Measurements from ENCODE around the gene CMTM3. TPM values are rescaled to one million over a fixed set of nuclear protein-coding genes. Genes with fewer than 3 reads are reported as not detected.

CMTM3 gene
- total and polyA plus RNA-seq, 8 donors = 0.79 to 20.8 (median 4.0) TPM

DNA sequence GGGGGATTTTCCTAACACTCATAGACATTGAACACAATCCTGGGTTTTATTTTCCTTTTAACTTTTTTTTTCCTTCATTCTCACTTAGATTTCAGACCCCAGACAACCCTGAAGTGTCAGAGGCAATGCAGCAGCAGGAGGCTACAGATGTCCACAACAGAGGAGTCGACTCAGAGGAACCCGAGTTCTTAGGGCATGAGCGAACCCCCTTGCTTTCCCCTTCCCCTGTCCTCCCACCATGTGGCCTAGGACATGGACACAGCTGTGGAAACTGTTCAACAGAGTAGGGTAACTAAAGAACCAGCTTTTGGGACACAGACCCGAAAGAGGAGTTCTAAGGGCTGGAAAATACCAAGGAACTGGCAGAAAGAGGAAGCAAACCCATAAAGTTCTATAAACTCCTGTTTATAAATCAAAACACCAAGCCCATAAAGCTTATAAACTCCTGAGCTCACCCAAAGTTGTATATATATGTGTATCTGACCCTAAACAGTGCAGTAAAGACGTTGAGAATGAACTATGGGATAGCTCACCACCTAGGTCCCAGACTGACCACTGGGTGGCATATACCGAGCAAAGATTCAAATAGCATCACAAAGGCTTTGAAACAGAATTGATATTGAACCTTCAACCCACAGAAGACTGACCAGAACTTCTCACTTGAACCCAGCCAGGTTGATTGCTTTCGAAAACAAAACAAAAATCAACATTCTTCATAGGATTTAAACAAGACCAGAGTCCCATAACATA, 58.1 kb downstream of the CMTM3 start:
- peak in 3 of 4 donors; percentile 57 to 61 (median 58) for ATAC-seq
- Histone ChIP-seq H3K27ac (no peak overlapping the region), H3K27me3 (no peaks in the 10 kb centered on the region), H3K9me3 (no peaks in the 10 kb centered on the region), H3K36me3 (no peaks in the 10 kb centered on the region), H3K4me1 (peaks cover 0 to 18% (median 6%) of the 10 kb centered on the region in 3 donors), H3K4me3 (no peak overlapping the region)
- TF ChIP-seq, protein P1, sequence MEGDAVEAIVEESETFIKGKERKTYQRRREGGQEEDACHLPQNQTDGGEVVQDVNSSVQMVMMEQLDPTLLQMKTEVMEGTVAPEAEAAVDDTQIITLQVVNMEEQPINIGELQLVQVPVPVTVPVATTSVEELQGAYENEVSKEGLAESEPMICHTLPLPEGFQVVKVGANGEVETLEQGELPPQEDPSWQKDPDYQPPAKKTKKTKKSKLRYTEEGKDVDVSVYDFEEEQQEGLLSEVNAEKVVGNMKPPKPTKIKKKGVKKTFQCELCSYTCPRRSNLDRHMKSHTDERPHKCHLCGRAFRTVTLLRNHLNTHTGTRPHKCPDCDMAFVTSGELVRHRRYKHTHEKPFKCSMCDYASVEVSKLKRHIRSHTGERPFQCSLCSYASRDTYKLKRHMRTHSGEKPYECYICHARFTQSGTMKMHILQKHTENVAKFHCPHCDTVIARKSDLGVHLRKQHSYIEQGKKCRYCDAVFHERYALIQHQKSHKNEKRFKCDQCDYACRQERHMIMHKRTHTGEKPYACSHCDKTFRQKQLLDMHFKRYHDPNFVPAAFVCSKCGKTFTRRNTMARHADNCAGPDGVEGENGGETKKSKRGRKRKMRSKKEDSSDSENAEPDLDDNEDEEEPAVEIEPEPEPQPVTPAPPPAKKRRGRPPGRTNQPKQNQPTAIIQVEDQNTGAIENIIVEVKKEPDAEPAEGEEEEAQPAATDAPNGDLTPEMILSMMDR (IDR thresholded peaks at IDR 0.05) = peak in 1 of 4 donors; percentile 20
- intact Hi-C loops (cut with DNase I) = no loop called here
- WGBS, 2 donors = 68 to 70% methylated on average over 7 of the region's 7 CpGs
- FAIRE-seq = no peak
- DNase-seq = no peak

Other genes with a start within 250 kb of the CMTM3 start
- 10 to 100 TPM in 1 of 6 donors, 1 to 10 TPM in 5; 3.4 to 10.2 (median 5.0) TPM for gene CDH5, start 238.0 kb upstream of the CMTM3 start, total RNA-seq
- 10 to 100 TPM in 1 of 2 donors, 1 to 10 TPM in 1; 5.5 to 10.1 TPM for gene CDH5, start 238.0 kb upstream of the CMTM3 start, polyA plus RNA-seq
- under 1 TPM in 1 of 6 donors, not detected in 5; 0.41 TPM for gene BEAN1, start 177.4 kb upstream of the CMTM3 start, total RNA-seq
- under 1 TPM; 0.08 to 0.14 TPM for gene BEAN1, start 177.4 kb upstream of the CMTM3 start, polyA plus RNA-seq
- gene TK2, start 54.6 kb upstream of the CMTM3 start, total RNA-seq = 10 to 100 TPM; 16.7 to 22.9 (median 21.6) TPM
- gene TK2, start 54.6 kb upstream of the CMTM3 start, polyA plus RNA-seq = 10 to 100 TPM; 13.9 to 17.4 TPM
- 10 to 100 TPM in 3 of 6 donors, 1 to 10 TPM in 3; 5.9 to 26.1 (median 8.3) TPM for gene CKLF, start 52.1 kb upstream of the CMTM3 start, total RNA-seq
- 10 to 100 TPM; 11.9 to 24.9 TPM for gene CKLF, start 52.1 kb upstream of the CMTM3 start, polyA plus RNA-seq
- 1 to 10 TPM in 3 of 6 donors, under 1 TPM in 3; 0.65 to 3.9 (median 1.5) TPM for gene CMTM1, start 38.3 kb upstream of the CMTM3 start, total RNA-seq
- gene CMTM1, start 38.3 kb upstream of the CMTM3 start, polyA plus RNA-seq = under 1 TPM; 0.28 to 0.46 TPM
- under 1 TPM in 1 of 6 donors, not detected in 5; 0.84 TPM for gene CMTM2, start 25.2 kb upstream of the CMTM3 start, total RNA-seq
- gene CMTM2, start 25.2 kb upstream of the CMTM3 start, polyA plus RNA-seq = under 1 TPM; 0.21 to 0.65 TPM
- 10 to 100 TPM; 31.7 to 43.5 (median 38.8) TPM for gene CMTM4, start 92.0 kb downstream of the CMTM3 start, total RNA-seq
- gene CMTM4, start 92.0 kb downstream of the CMTM3 start, polyA plus RNA-seq = 10 to 100 TPM; 14.9 to 18.4 TPM
- gene DYNC1LI2, start 146.9 kb downstream of the CMTM3 start, total RNA-seq = 10 to 100 TPM; 53.0 to 83.0 (median 68.1) TPM
- gene DYNC1LI2, start 146.9 kb downstream of the CMTM3 start, polyA plus RNA-seq = 10 to 100 TPM; 44.4 to 57.7 TPM
- not detected for gene TERB1, start 196.9 kb downstream of the CMTM3 start, total RNA-seq
- gene TERB1, start 196.9 kb downstream of the CMTM3 start, polyA plus RNA-seq = not detected
- 10 to 100 TPM; 19.3 to 26.7 (median 21.2) TPM for gene NAE1, start 226.3 kb downstream of the CMTM3 start, total RNA-seq
- gene NAE1, start 226.3 kb downstream of the CMTM3 start, polyA plus RNA-seq = 10 to 100 TPM; 20.4 to 29.8 TPM
- gene CA7, start 239.7 kb downstream of the CMTM3 start, total RNA-seq = not detected
- gene CA7, start 239.7 kb downstream of the CMTM3 start, polyA plus RNA-seq = not detected